ENCODE results near the gene LMTK3.

DNA sequence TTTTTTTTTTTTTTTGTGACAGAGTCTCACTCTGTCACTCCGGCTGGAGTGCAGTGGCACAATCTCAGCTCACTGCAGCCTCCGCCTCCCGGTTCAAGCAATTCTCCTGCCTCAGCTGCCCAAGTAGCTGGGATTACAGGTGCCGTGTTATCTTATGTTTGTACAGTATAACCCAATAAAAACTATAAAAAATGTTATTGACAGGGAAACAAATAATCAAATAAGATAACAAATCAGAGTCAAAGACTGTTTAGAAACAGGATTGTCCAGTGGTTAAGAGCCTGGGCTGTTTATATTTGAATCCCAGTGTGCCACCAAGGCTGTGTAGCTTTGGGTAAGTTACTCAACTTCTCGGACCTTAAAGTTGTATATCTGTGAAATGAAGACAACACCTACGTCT, 19.1 kb upstream of the LMTK3 start:
- TF ChIP-seq EZH2 (IDR thresholded peaks at IDR 0.05; ENCODE audit: insufficient read depth, poor library complexity, severe bottlenecking) (no peak), EZH2phosphoT487 (IDR thresholded peaks at IDR 0.05; ENCODE audit: insufficient read depth, low read depth) (no peak)

All from GM23248 (cell line).